Right lobe of liver (tissue), 6 donors: ENCODE data around the gene KLHL35. TPM values are rescaled to one million over a fixed set of nuclear protein-coding genes. Genes with fewer than 3 reads are reported as not detected.

Experiments used
- ATAC-seq, 4 donors: fragments of 200-7000 bp; cut with Tn5 transposase; one replicate each; pipeline ENCODE4 v1.9.1; 2020; ENCODE audit warnings: mild to moderate bottlenecking in 4 of 4, moderate library complexity in 4 of 4
- DNase-seq, 3 donors: peaks; one replicate each; pipeline ENCODE4 v3.0.0-alpha.2; 2020
- H3K27ac ChIP-seq, 3 donors: fragments of 200-600 bp; one replicate each; pipeline ENCODE4 v1.8.0; 2022
- H3K27me3 ChIP-seq, 2 donors: fragments of 200-600 bp; one replicate each; pipeline ENCODE4 v1.8.0; 2022
- H3K36me3 ChIP-seq, 4 donors: fragments of 200-600 bp; sonication (generic) in 1 of 4; one replicate each; pipeline versions ENCODE4 v1.5.1 to v1.8.0; 2017 to 2022; ENCODE audit warnings: control low read depth in 1 of 4
- H3K4me1 ChIP-seq, 4 donors: fragments of 200-600 bp; sonication (generic) in 1 of 4; one replicate each; pipeline versions ENCODE4 v1.5.1 to v1.8.0; 2017 to 2022; ENCODE audit warnings: control low read depth in 1 of 4
- H3K4me3 ChIP-seq, 3 donors: fragments of 200-600 bp; one replicate each; pipeline ENCODE4 v1.8.0; 2022
- H3K9me3 ChIP-seq, 4 donors: fragments of 200-600 bp; sonication (generic) in 1 of 4; one replicate each; pipeline versions ENCODE4 v1.5.1 to v1.8.0; 2017 to 2022; ENCODE audit warnings: control low read depth in 1 of 4
- CTCF ChIP-seq, 4 donors: fragments of 200-600 bp in 3 of 4; fragments of 450-650 bp in 1 of 4; IDR thresholded peaks; one replicate each; pipeline versions ENCODE4 v1.5.1 to v1.8.0; 2016 to 2022; ENCODE audit warnings: antibody characterized with exemption in 4 of 4, mild to moderate bottlenecking in 2 of 4
- POLR2A ChIP-seq: fragments of 450-650 bp; IDR thresholded peaks from one replicate; pipeline ENCODE4 v1.6.1; 2017; ENCODE audit warnings: antibody characterized with exemption, mild to moderate bottlenecking
- WGBS: methylation state at CpG from one replicate; pipeline ENCODE4 v1.1.6; 2018; ENCODE audit warnings: low coverage, low lambda C conversion rate; ENCODE audit not compliant: insufficient coverage; ENCODE audit errors: missing lambda C conversion rate; 5-methylcytosine and 5-hydroxymethylcytosine counted together
- intact Hi-C, 2 donors: fragments of 100-400 bp; cut with DNase I; formaldehyde crosslinking; loops; one replicate each; pipeline versions ENCODE4 v1.11.2 to v1.14.1; 2022
- long read RNA-seq: library from polyadenylated mRNA; unstranded; transcript quantifications from one replicate; pipeline ENCODE4 v2.0.0, GENCODE V29; 2019
- total RNA-seq, 6 experiments: library from RNA; depleted of rRNA in 2 of 6; stranded (reverse); fragments of >200 nt in 2 of 6; fragmentation: NEBNext Ultra II Directional in 3 of 6; extraction: Animal tissue kit (Norgen Biotek cat#: 25700) in 3 of 6; gene quantifications; one replicate each; pipeline versions ENCODE4 v1.1.0 to v1.2.4, GENCODE V29; 2016 to 2023
- donor health status: DM: no; HTN: yes; CAD: no.
- donor health status: DM: no; HTN: no; CAD: no.
- donor health status: DM: no; HTN: no; CAD: no.
- donor health status: DM: no; HTN: yes; CAD: no.
- donor health status: DM: no; HTN: yes; CAD: no.

Gene KLHL35, protein sequence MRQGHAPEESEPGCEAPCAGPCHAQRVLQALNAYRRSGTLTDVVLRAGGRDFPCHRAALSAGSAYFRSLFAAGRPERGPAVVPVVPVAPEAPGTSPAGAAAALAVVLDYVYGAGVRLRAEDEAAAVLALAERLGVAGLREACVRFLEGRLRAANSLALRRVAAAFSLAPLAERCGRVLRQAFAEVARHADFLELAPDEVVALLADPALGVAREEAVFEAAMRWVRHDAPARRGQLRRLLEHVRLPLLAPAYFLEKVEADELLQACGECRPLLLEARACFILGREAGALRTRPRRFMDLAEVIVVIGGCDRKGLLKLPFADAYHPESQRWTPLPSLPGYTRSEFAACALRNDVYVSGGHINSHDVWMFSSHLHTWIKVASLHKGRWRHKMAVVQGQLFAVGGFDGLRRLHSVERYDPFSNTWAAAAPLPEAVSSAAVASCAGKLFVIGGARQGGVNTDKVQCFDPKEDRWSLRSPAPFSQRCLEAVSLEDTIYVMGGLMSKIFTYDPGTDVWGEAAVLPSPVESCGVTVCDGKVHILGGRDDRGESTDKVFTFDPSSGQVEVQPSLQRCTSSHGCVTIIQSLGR
- under 1 TPM in 1 of 6 experiments, not detected in 5; 0.09 TPM for total RNA-seq
- long read RNA-seq, result 0 reads

DNA sequence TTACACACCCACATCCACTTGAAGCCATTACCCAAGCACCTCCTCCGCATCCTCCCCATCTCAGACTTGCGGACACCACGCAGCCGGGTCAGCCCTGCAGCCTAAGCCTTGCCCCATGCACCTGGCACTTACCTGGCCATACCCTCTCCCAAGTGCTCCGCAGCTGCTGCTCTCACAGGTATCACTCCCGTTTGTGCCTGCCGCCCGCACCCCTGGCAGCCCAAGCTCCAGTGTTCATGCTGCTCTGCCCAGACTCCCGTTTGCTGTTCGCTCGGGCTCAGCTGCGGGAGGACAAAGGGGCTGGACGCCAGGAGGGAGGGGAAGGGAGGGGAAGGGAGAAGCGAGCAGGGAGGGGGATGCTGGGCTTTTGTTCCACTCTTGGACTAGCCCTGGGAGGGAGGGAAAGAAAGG lies at the start of gene KLHL35:
Gene KLHL35, minus strand, starts transcription at position 293 of the 411 bp plus-strand sequence. CDS start 2,574 bp downstream, outside the sequence.
- DNase-seq (no peak), ATAC-seq (no peak)
- Histone ChIP-seq H3K4me1 (peaks cover 0 to 4% (median 0%) of the 10 kb centered on the region in 4 donors), H3K27me3 (peaks cover 0 to 6% of the 10 kb centered on the region in 2 donors), H3K27ac (no peak within 1 kb of the TSS), H3K36me3 (no peaks in the 10 kb centered on the region), H3K9me3 (no peaks in the 10 kb centered on the region), H3K4me3 (no peak within 1 kb of the TSS)
- 24% methylated on average over 12 of the region's 14 CpGs for WGBS
- TF ChIP-seq POLR2A (no peak), CTCF (IDR thresholded peaks at IDR 0.05) (no peak)
- intact Hi-C loops, result no loop called here

GRCh38 chr11:75481922-75482606 lies 49.1 kb upstream of the KLHL35 start:
- no peaks in the 10 kb centered on the region for H3K9me3 ChIP-seq
- no peak overlapping the region for H3K27ac ChIP-seq
- H3K36me3 ChIP-seq, result no peaks in the 10 kb centered on the region
- TF ChIP-seq CTCF (IDR thresholded peaks at IDR 0.05) (no peak), POLR2A (no peak)
- DNase-seq, result no peak
- H3K4me1 ChIP-seq, result peaks cover 0 to 7% (median 3%) of the 10 kb centered on the region in 4 donors
- H3K27me3 ChIP-seq, result no peaks in the 10 kb centered on the region
- intact Hi-C loops, result no loop called here
- 87% methylated on average over 8 of the region's 12 CpGs for WGBS
- no peak overlapping the region for H3K4me3 ChIP-seq
- ATAC-seq, result no peak

DNA sequence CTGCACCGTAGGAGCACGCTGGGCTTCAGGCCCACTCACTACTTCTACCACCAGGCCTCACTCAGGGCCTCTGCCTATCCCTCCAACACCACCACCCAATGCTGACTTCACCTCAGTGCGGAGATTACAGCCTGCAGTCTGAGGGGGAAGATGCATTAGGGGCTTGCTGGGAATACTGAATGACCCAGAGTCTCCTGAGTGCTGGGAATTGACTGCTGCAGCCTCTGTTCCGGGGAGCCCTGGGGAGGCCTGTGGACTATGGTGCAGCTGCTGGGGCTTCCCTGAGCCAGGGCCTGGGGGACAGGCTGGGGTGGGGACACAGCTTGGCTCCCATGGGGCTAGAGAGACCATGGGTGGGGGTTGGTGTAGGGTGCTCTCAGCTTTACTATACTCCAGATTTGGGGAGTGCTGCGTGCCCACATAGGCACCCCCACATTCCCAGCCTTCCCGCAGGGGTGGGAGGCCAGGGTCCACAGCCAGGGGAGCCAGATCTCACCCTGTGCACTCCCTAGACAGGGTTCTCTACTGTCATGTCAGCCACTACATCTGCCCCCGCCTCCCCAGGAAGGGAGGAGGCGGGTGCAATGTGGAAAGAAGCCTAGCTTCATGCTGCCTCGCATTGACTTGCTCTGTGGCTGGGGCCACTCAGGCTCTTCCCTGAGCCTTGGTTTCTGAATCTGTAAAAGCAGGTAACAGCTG lies 48.4 kb upstream of the KLHL35 start:
- no peaks in the 10 kb centered on the region for H3K9me3 ChIP-seq
- H3K27me3 ChIP-seq, result no peaks in the 10 kb centered on the region
- no peak for DNase-seq
- no peak overlapping the region for H3K4me3 ChIP-seq
- H3K4me1 ChIP-seq, result peaks cover 0 to 11% (median 3%) of the 10 kb centered on the region in 4 donors
- H3K27ac ChIP-seq, result no peak overlapping the region
- 85% methylated on average over 5 of the region's 9 CpGs for WGBS
- TF ChIP-seq POLR2A (no peak), CTCF (IDR thresholded peaks at IDR 0.05) (no peak)
- no peak for ATAC-seq
- intact Hi-C loops, result no loop called here
- H3K36me3 ChIP-seq, result no peaks in the 10 kb centered on the region
